HepG2 (cell line): Measurements from ENCODE around the gene DNAL4. TPM values are rescaled to one million over a fixed set of nuclear protein-coding genes. Genes with fewer than 3 reads are reported as not detected.

ENCODE experiments used
- ARID5B ChIP-seq: IDR thresholded peaks from 2 replicates; pipeline ENCODE4 v1.4.0; 2020; ENCODE audit warnings: mild to moderate bottlenecking, missing genetic modification reagents
- EEA1 ChIP-seq: sonication (generic); formaldehyde crosslinking; IDR thresholded peaks from 2 replicates; pipeline ENCODE4 v1.5.1; 2020; ENCODE audit warnings: mild to moderate bottlenecking, missing genetic modification reagents, borderline replicate concordance
- MTF1 ChIP-seq: sonication (generic); formaldehyde crosslinking; IDR thresholded peaks from 2 replicates; pipeline ENCODE4 v1.5.0; 2020; ENCODE audit warnings: missing genetic modification reagents
- NAIF1 ChIP-seq: sonication (generic); formaldehyde crosslinking; IDR thresholded peaks from 2 replicates; pipeline ENCODE4 v1.5.0; 2020; ENCODE audit warnings: mild to moderate bottlenecking, missing genetic modification reagents, borderline replicate concordance
- NFRKB ChIP-seq: fragments of 450-650 bp; IDR thresholded peaks from 2 replicates; pipeline ENCODE4 v1.6.1; 2017
- PHF8 ChIP-seq: sonication (generic); formaldehyde crosslinking; IDR thresholded peaks from 2 replicates; pipeline ENCODE4 v1.5.0; 2020; ENCODE audit warnings: missing genetic modification reagents
- RBAK ChIP-seq: sonication (generic); formaldehyde crosslinking; IDR thresholded peaks from 2 replicates; pipeline ENCODE4 v1.5.1; 2020; ENCODE audit warnings: mild to moderate bottlenecking, missing genetic modification reagents
- RFX1 ChIP-seq: fragments of 450-650 bp; IDR thresholded peaks from 2 replicates; pipeline ENCODE4 v1.6.1; 2017
- STAG1 ChIP-seq: sonication (generic); formaldehyde crosslinking; IDR thresholded peaks from 2 replicates; pipeline ENCODE4 v1.4.0; 2020; ENCODE audit warnings: missing genetic modification reagents
- THAP11 ChIP-seq: IDR thresholded peaks from 2 replicates; pipeline ENCODE4 v1.6.1; 2016; ENCODE audit warnings: missing biosample characterization, missing genetic modification reagents
- YEATS4 ChIP-seq: sonication (generic); formaldehyde crosslinking; IDR thresholded peaks from 2 replicates; pipeline ENCODE4 v1.4.0; 2020; ENCODE audit warnings: missing genetic modification reagents, borderline replicate concordance
- ZBTB14 ChIP-seq: sonication (generic); formaldehyde crosslinking; IDR thresholded peaks from 2 replicates; pipeline ENCODE4 v1.4.0; 2020; ENCODE audit warnings: missing genetic modification reagents
- ZNF138 ChIP-seq: sonication (generic); formaldehyde crosslinking; IDR thresholded peaks from 2 replicates; pipeline ENCODE4 v1.5.0; 2020; ENCODE audit warnings: mild to moderate bottlenecking, low read depth, missing genetic modification reagents
- ZNF580 ChIP-seq: IDR thresholded peaks from 2 replicates; pipeline ENCODE4 v1.6.1; 2016; ENCODE audit warnings: low read depth, borderline replicate concordance
- ZSCAN29 ChIP-seq: sonication (generic); formaldehyde crosslinking; conservative IDR thresholded peaks from 2 replicates; pipeline ENCODE4 v1.4.0; 2020; ENCODE audit warnings: mild to moderate bottlenecking, missing genetic modification reagents
- polyA plus RNA-seq, 8 experiments: library from polyadenylated mRNA; depleted of rRNA in 3 of 8; stranded (reverse) in 7 of 8; unstranded in 1 of 8; fragments of >200 nt; fragmentation: Illumina TruSeq in 4 of 8; extraction: Trizol in 4 of 8; gene quantifications; 2 replicates each; pipeline versions ENCODE4 v1.2.1 to v1.2.3, GENCODE V29; 2011 to 2016; ENCODE audit warnings: low read depth in 4 of 8, missing spikeins in 1 of 8, mixed read lengths in 1 of 8; ENCODE audit not compliant: insufficient read depth in 1 of 8
- total RNA-seq, 5 experiments: library from RNA; depleted of rRNA; stranded (reverse); fragments of >200 nt; fragmentation: Illumina TruSeq; extraction: Trizol; gene quantifications; 2 replicates each; pipeline ENCODE4 v1.2.3, GENCODE V29; 2016; ENCODE audit warnings: low read depth in 1 of 5
- TF ChIP-seq, protein P1 (sequence below), 2 experiments: fragments of 450-650 bp in 1 of 2; sonication (generic) in 1 of 2; formaldehyde crosslinking; IDR thresholded peaks; 2 replicates each; pipeline versions ENCODE4 v1.5.0 to v1.8.0; 2020 to 2022; ENCODE audit warnings: mild to moderate bottlenecking in 1 of 2, missing genetic modification reagents in 1 of 2
- TF ChIP-seq, protein P2 (sequence below): sonication (generic); formaldehyde crosslinking; IDR thresholded peaks from 2 replicates; pipeline ENCODE4 v1.5.0; 2020; ENCODE audit warnings: mild to moderate bottlenecking, missing genetic modification reagents

The DNAL4 gene
- total and polyA plus RNA-seq, 2 of the 13 experiments (the other 11 are each of a cell fraction or from before 2014, with no cell fraction given), result 8.0 to 10.7 TPM

DNA sequence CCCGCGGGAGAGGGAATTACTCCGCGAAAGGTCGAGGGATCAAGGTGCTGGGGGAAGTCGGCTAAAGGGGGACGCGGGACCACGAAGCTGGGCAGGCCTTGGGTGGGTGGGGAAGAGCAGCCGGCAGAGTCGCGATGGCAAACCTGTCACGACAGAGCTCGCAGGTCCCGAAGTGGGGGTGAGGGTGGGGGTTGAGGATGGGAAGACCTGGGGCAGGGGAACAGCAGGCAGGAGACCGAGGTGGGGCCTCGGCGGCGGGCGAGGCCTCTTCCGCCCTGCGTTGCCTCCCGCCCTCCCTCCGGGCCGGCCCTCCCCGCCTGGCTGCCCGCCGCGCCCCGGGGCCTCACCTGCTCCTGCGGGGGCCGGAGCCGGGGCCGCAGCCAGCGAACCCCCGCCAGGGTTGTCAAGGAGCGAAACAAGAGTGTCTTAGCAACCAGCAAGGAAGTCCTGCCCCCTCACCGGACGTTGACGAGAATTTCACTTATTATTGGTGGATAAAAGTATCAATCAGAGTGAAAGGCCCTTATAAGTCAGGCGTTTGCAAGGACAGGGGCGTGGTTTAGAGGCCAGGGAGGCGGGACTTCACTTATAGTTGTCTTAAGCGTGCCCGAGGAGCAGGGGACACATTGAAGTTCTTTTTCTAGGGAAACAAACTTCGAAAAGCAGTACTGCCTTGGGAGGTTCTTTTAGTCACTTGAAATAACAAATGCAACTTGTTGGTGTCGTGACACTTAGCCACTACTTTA is at the start of gene DNAL4 (continued):
- TF ChIP-seq YEATS4 (CRISPR knock-in tag) (peak; percentile 56; the same call in 1 of the 2 replicates), NFRKB (no peak), ZBTB14 (CRISPR knock-in tag) (no peak), STAG1 (CRISPR knock-in tag) (no peak), ZNF138 (no peak), RBAK (CRISPR knock-in tag) (no peak), RFX1 (peak; percentile 79), NAIF1 (CRISPR knock-in tag) (no peak), THAP11 (CRISPR knock-in tag) (peak; percentile 80), MTF1 (CRISPR knock-in tag) (no peak), PHF8 (peak; percentile 51), ZSCAN29 (CRISPR knock-in tag) (no peak), ARID5B (CRISPR knock-in tag) (no peak), EEA1 (no peak), ZNF580 (CRISPR knock-in tag) (no peak)
- TF ChIP-seq, protein P1, sequence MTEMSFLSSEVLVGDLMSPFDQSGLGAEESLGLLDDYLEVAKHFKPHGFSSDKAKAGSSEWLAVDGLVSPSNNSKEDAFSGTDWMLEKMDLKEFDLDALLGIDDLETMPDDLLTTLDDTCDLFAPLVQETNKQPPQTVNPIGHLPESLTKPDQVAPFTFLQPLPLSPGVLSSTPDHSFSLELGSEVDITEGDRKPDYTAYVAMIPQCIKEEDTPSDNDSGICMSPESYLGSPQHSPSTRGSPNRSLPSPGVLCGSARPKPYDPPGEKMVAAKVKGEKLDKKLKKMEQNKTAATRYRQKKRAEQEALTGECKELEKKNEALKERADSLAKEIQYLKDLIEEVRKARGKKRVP (CRISPR knock-in tag; IDR thresholded peaks at IDR 0.05), result no peak
- TF ChIP-seq, protein P2, sequence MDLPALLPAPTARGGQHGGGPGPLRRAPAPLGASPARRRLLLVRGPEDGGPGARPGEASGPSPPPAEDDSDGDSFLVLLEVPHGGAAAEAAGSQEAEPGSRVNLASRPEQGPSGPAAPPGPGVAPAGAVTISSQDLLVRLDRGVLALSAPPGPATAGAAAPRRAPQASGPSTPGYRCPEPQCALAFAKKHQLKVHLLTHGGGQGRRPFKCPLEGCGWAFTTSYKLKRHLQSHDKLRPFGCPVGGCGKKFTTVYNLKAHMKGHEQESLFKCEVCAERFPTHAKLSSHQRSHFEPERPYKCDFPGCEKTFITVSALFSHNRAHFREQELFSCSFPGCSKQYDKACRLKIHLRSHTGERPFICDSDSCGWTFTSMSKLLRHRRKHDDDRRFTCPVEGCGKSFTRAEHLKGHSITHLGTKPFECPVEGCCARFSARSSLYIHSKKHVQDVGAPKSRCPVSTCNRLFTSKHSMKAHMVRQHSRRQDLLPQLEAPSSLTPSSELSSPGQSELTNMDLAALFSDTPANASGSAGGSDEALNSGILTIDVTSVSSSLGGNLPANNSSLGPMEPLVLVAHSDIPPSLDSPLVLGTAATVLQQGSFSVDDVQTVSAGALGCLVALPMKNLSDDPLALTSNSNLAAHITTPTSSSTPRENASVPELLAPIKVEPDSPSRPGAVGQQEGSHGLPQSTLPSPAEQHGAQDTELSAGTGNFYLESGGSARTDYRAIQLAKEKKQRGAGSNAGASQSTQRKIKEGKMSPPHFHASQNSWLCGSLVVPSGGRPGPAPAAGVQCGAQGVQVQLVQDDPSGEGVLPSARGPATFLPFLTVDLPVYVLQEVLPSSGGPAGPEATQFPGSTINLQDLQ (CRISPR knock-in tag), result no peak
